Jurkat, Clone E6-1 (cell line): Measurements from ENCODE around the gene OR1L6. TPM values are rescaled to one million over a fixed set of nuclear protein-coding genes. Genes with fewer than 3 reads are reported as not detected.

Source experiments
- DNase-seq: peaks from one replicate; pipeline ENCODE4 v3.0.0-alpha.2; 2011; ENCODE audit warnings: low read depth, low spot score
- H3K4me3 ChIP-seq: 2 replicates; pipeline ENCODE4 v1.5.1; 2011; ENCODE audit warnings: mild to moderate bottlenecking, low read length, control low read depth, moderate library complexity
- polyA plus RNA-seq: library from polyadenylated mRNA; unstranded; fragments of >200 nt; gene quantifications from one replicate; pipeline ENCODE4 v1.2.1, GENCODE V29; 2012; ENCODE audit warnings: missing spikeins; ENCODE audit not compliant: insufficient read length, insufficient read depth

OR1L6 gene, protein sequence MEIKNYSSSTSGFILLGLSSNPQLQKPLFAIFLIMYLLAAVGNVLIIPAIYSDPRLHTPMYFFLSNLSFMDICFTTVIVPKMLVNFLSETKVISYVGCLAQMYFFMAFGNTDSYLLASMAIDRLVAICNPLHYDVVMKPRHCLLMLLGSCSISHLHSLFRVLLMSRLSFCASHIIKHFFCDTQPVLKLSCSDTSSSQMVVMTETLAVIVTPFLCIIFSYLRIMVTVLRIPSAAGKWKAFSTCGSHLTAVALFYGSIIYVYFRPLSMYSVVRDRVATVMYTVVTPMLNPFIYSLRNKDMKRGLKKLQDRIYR
- not detected for polyA plus RNA-seq

DNA sequence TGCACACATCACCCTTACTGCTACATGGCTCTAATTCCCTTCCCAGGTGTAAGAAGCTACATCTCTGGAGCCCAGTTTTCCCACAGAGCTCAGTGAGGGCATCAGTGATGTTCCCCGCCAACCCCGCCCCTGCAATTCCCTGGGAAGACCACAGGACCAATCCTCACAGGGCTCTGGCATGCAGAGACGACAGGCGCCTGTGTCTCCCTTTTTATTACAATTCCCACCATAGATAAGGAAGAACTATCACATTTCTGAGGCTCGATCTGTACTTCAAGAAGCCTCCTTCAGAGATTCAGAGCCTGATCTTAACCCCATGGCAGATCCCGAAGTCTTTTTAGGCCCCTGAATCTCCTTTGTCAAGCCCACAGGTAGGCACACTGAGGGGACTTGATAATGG is at the start of gene OR1L6:
Gene OR1L6 (plus strand): TSS at position 301 of the 400 bp plus-strand sequence. CDS start 7,545 bp downstream, outside the sequence.
- DNase-seq = no peak

DNA sequence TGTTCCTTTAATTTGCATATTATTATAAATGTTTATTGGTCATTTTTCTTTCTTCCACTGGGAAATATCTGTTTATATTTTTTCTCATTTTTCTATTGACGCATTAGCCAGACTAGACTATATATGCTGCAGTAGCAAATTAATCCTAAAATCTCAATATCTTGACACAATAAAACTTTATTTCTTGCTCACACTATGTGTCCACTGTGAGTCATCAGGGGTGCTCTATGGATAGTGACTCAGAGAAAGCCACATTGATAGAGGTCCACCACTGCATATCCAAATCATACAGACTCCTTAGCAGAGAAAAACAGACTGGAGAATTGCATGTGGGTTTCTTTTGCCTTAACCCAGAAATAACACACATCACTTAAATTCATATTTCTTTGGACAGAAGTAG is 46.4 kb upstream of the OR1L6 start:
- H3K4me3 ChIP-seq = no peak overlapping the region
- no peak for DNase-seq

More for the DNA sequence above, at the start of gene OR1L6:
- no peak within 1 kb of the TSS for H3K4me3 ChIP-seq

DNA sequence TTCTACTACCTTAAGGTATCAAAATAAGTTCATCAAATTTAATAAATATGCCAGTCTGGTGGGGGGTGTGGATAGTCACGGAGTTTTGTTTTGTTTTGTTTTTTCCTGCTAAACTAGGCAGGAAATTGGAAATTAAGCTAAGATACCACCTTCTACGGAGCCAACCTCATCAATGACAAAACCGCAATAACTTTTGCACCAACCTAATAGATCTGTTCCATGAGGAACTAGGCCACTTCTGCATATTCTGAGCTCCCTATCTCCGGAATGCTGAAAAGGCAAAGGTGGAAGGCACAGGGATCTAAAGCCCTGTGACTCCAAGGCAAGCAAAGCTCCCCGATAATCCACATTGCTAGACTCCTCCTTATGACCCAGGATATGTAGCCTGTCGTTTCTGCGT is 24.1 kb upstream of the OR1L6 start:
- H3K4me3 ChIP-seq = no peak overlapping the region
- DNase-seq = no peak

DNA sequence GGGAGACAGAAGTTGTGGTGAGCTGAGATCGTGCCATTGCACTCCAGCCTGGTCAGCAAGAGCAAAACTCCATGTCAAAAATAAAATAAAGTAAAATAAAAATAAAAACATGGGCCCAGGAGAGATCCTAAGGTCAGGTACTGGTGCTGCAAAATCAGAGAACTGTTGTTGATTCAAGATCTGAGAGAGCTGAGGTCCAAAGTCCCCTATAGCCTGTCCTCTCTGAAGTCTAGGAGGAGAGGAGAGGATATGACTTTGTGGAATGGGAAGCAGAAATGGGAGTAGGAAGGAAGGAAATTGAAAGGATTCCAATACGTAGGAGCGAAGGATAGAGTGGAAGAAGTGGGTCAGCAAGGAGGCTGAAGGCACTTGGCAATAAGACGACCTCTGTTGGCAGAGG is 22.9 kb upstream of the OR1L6 start:
- H3K4me3 ChIP-seq = no peak overlapping the region
- DNase-seq = no peak

- DNase-seq = no peak
- H3K4me3 ChIP-seq = no peak within 1 kb of the TSS
Measured at GRCh38 chr9:122723690-122724089, 18.4 kb upstream of the OR1L6 start, which contains the start of gene OR1L4. Gene OR1L4, plus strand, starts transcription at chr9:122723990. Its CDS starts 0 bp downstream, at chr9:122723990.

DNA sequence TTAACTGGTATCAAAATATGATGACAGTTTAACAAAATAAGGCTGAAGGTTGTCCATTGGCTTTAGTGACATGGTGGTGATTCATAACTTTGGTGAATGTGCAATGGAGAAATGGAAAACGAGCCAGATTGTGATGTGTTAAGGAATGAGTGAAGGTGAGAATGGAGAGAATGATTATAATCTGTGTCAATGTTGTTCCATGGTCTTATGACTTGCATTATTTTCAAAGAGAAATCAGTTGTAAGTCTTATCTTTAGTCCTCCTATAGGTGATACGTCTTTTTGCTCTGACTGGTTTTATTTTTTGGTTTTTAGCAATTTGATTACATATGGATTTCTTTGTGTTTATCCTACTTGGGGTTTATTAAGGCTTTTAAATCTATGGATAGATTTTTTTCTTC is 12.7 kb downstream of the OR1L6 start:
- DNase-seq = no peak
- no peak overlapping the region for H3K4me3 ChIP-seq

DNA sequence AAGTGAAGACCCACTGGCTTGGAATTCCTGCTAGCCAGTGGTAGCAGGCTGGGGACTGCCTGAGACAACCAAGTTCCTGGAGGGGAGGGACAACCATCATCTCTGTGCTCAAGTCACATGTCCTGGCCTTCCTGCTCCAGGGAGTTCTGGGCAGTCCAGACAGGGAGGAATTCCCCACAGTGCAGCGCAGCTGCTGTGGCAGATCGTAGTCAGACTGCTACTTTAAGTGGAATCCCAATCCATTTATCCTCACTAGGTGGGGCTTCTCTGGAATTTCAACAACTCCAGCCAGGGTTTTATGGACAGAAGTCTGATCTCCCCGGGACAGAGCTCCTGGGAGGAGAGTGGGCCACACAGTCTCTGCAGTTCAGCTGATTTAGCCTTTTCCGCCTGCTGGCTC is 25.7 kb downstream of the OR1L6 start:
- no peak overlapping the region for H3K4me3 ChIP-seq
- DNase-seq = no peak

- no peak for DNase-seq
- H3K4me3 ChIP-seq = no peak overlapping the region
Measured at GRCh38 chr9:122777052-122777451, 34.9 kb downstream of the OR1L6 start.

DNA sequence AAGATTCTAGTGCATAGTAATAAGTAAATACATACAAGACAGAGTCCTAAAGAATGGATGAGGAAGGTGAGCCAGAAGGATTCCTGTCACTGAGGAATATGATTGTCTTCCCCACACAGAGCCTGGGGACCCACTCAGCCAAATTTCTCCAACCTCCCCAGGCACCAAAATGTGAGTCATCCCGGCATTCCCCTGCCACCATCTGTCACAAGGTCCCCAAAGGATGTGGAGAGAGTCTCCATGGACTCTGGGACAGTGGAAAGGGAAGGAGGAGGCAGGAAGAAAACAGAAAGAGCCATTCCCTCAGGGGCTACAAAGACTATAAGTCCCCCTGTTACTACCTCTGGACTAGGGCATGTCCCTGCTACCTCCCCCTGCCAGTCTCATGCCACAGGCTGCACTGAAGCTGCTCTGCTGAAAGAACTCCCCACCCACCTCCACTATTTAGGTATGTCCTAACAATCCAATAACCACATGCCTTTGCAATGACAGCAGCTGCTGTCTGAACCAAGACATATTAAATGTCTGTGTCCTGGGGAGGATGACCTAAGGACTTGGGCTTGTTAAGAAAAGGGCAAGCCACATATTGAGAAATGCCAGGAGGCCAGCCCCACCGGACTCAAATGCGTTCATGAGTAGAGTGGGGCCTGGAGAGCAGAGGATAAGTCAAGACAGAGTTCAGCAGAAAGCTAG is 36.0 kb downstream of the OR1L6 start:
- DNase-seq = no peak
- H3K4me3 ChIP-seq = no peak overlapping the region

DNA sequence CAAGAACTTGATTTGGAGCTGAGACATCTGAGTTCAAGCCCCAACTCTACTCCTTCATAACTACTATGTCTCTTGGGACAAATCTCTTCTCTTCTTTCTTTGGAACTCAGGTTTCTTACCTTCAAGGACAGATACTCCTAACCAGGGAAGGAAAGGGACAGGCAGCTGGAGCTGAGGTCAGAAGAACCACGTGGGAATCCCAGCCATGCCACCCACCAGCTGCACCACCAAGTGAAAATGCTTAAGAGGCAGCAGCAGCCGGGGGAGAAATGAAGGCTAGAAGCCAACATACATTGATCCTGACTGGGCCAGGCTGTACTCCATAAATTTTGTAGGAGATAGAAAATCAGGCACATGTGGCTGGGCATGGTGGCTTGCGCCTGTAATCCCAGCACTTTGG is 37.1 kb downstream of the OR1L6 start:
- no peak overlapping the region for H3K4me3 ChIP-seq
- no peak for DNase-seq

GRCh38 chr9:122780026-122780425 is 37.9 kb downstream of the OR1L6 start:
- H3K4me3 ChIP-seq = no peak overlapping the region
- no peak for DNase-seq

DNA sequence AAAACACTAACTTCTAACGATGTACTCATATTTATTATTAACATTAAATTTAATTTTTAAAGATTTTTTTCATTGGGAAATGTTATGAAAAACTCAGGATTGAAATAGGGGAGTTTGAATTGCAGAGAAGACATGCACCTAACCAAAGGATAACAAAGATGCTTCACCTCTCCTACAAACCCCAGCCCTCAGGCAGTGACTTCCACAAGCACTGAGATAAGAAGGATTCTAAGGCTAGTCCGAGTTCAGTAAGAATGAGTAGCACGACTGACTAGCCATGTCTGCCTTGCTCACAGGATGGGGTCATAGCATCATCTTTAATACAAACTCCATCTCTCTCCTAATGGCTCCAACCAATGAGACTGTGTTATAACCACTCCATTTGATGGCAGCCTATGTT is 39.6 kb downstream of the OR1L6 start:
- no peak for DNase-seq

DNA sequence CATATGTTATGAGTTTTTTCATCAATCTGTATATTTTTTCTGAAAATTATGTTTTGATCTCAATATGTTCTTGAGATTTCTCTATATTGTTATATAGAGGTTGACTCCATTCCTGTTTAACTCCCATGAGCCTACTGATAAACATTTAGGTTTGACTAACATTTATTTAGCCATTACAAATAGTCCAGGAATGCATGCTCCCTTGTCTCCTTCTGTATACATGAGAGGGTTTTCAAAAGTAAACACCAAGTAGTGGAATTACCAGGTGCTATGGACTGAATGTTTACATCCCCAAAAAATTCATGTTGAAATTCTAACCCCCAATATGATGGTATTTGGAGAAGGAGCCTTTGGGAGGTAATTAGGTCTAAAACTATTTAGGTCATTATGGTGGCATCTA is 43.2 kb downstream of the OR1L6 start:
- H3K4me3 ChIP-seq = no peak overlapping the region

More for the DNA sequence above, 39.6 kb downstream of the OR1L6 start:
- H3K4me3 ChIP-seq = no peak overlapping the region

DNA sequence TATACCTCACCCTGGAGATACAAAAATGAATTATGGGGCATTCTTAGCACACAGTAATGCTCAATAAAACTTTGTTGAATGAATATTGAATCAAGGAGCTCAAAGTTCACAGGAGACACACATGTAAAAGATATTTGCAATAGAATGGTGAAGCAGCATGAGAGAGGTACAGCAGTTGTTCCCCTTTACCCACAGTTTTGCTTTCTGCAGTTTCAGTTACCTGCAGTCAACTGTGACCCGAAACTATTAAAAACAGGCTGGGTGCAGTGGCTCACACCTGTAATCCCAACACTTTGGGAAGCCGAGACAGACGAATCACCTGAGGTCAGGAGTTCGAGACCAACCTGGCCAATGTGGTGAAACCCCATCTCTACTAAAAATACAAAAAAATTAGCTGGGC is 44.2 kb downstream of the OR1L6 start:
- H3K4me3 ChIP-seq = no peak overlapping the region
- DNase-seq = no peak

More for the DNA sequence above, 43.2 kb downstream of the OR1L6 start:
- DNase-seq = no peak

- no peak within 1 kb of the TSS for H3K4me3 ChIP-seq
- no peak for DNase-seq
Measured at GRCh38 chr9:122788831-122789230, 46.7 kb downstream of the OR1L6 start, which contains the start of gene OR5C1. Gene OR5C1, plus strand, starts transcription at chr9:122788933. Its CDS starts 0 bp downstream, at chr9:122788933.

- no peak overlapping the region for H3K4me3 ChIP-seq
- DNase-seq = no peak
Measured at GRCh38 chr9:122789256-122790046, 47.3 kb downstream of the OR1L6 start.

- no peak for DNase-seq
- no peak overlapping the region for H3K4me3 ChIP-seq
Measured at GRCh38 chr9:122791872-122792669, 50.0 kb downstream of the OR1L6 start.

GRCh38 chr9:122797316-122798063 is 55.4 kb downstream of the OR1L6 start:
- DNase-seq = no peak
- no peak overlapping the region for H3K4me3 ChIP-seq
